Measurements from ENCODE around the gene FLRT1. TPM values are rescaled to one million over a fixed set of nuclear protein-coding genes. Genes with fewer than 3 reads are reported as not detected.

The FLRT1 gene
- total and polyA plus RNA-seq, 2 of the 13 experiments (the other 11 are each of a cell fraction or from before 2014, with no cell fraction given), result 0.02 to 0.08 TPM

- TF ChIP-seq ZNF512 (CRISPR knock-in tag; IDR thresholded peaks at IDR 0.05) (no peak), ZFP1 (CRISPR knock-in tag; IDR thresholded peaks at IDR 0.05) (no peak), SP4 (CRISPR knock-in tag; IDR thresholded peaks at IDR 0.05) (no peak), POLR2A (IDR thresholded peaks at IDR 0.05; ENCODE audit: insufficient read depth in 1 of 2, low read depth in 2 of 2, low read length in 2 of 2) (no peak), ZNF570 (CRISPR knock-in tag; IDR thresholded peaks at IDR 0.05; ENCODE audit: borderline replicate concordance) (no peak), KDM5B (CRISPR knock-in tag; IDR thresholded peaks at IDR 0.05; ENCODE audit: borderline replicate concordance) (no peak), ZNF597 (CRISPR knock-in tag; IDR thresholded peaks at IDR 0.05) (no peak), RERE (CRISPR knock-in tag; IDR thresholded peaks at IDR 0.05; ENCODE audit: low read depth) (no peak), KDM6A (CRISPR knock-in tag; IDR thresholded peaks at IDR 0.05; ENCODE audit: low read depth) (no peak), MYNN (CRISPR knock-in tag; IDR thresholded peaks at IDR 0.05; ENCODE audit: low read depth) (no peak), ZSCAN12 (CRISPR knock-in tag; IDR thresholded peaks at IDR 0.05) (no peak), ZMYM4 (CRISPR knock-in tag; IDR thresholded peaks at IDR 0.05) (no peak), CREM (IDR thresholded peaks at IDR 0.05) (no peak), CREM (CRISPR knock-in tag; IDR thresholded peaks at IDR 0.05) (no peak), ZNF253 (CRISPR knock-in tag; IDR thresholded peaks at IDR 0.05; ENCODE audit: borderline replicate concordance) (no peak), ZNF841 (CRISPR knock-in tag; IDR thresholded peaks at IDR 0.05; ENCODE audit: borderline replicate concordance) (no peak), MBNL3 (CRISPR knock-in tag; conservative IDR thresholded peaks at IDR 0.05) (no peak), IKZF1 (IDR thresholded peaks at IDR 0.05) (no peak), ZNF777 (CRISPR knock-in tag; IDR thresholded peaks at IDR 0.05) (no peak)
- TF ChIP-seq, protein P1, sequence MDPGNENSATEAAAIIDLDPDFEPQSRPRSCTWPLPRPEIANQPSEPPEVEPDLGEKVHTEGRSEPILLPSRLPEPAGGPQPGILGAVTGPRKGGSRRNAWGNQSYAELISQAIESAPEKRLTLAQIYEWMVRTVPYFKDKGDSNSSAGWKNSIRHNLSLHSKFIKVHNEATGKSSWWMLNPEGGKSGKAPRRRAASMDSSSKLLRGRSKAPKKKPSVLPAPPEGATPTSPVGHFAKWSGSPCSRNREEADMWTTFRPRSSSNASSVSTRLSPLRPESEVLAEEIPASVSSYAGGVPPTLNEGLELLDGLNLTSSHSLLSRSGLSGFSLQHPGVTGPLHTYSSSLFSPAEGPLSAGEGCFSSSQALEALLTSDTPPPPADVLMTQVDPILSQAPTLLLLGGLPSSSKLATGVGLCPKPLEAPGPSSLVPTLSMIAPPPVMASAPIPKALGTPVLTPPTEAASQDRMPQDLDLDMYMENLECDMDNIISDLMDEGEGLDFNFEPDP (CRISPR knock-in tag; conservative IDR thresholded peaks at IDR 0.05), result no peak
- TF ChIP-seq, protein P2, sequence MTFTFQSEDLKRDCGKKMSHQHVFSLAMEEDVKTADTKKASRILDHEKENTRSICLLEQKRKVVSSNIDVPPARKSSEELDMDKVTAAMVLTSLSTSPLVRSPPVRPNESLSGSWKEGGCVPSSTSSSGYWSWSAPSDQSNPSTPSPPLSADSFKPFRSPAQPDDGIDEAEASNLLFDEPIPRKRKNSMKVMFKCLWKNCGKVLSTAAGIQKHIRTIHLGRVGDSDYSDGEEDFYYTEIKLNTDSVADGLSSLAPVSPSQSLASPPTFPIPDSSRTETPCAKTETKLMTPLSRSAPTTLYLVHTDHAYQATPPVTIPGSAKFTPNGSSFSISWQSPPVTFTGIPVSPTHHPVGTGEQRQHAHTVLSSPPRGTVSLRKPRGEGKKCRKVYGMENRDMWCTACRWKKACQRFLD (CRISPR knock-in tag; IDR thresholded peaks at IDR 0.05; ENCODE audit: borderline replicate concordance), result no peak
Measured at GRCh38 chr11:64084951-64085710, 49.4 kb downstream of the FLRT1 start (continued).
